Neutrophil (primary cell): ENCODE data around the gene EPHX1.
"Not testable (repeated sequence)": the region's sequence is repeated elsewhere in the genome, so short reads cannot be mapped to it uniquely, and the experiment has no call there.

Experiments
- H3K27ac ChIP-seq: fragments of 200-600 bp; sonication (generic); 2 replicates; pipeline ENCODE4 v1.5.1; 2016; ENCODE audit warnings: mild to moderate bottlenecking, moderate library complexity
- H3K27me3 ChIP-seq: fragments of 200-600 bp; sonication (generic); 2 replicates; pipeline ENCODE4 v1.6.0; 2016; ENCODE audit warnings: mild to moderate bottlenecking
- H3K36me3 ChIP-seq: fragments of 200-600 bp; sonication (generic); 2 replicates; pipeline ENCODE4 v1.5.1; 2017
- H3K4me1 ChIP-seq, 2 experiments: fragments of 200-600 bp in 1 of 2; sonication (generic) in 1 of 2; 1 replicate in 1 of 2; 2 replicates in 1 of 2; pipeline versions ENCODE4 v1.5.1 to v1.6.1; 2013 to 2016; ENCODE audit warnings: low read depth in 1 of 2, low read length in 1 of 2, mild to moderate bottlenecking in 1 of 2, moderate library complexity in 1 of 2; ENCODE audit not compliant: control insufficient read depth in 1 of 2, insufficient read depth in 1 of 2
- H3K4me3 ChIP-seq, 2 experiments: fragments of 200-600 bp in 1 of 2; sonication (generic) in 1 of 2; 1 replicate in 1 of 2; 2 replicates in 1 of 2; pipeline ENCODE4 v1.5.1; 2013 to 2016; ENCODE audit warnings: low read depth in 1 of 2, low read length in 1 of 2, mild to moderate bottlenecking in 1 of 2, moderate library complexity in 1 of 2
- H3K9me3 ChIP-seq: fragments of 200-600 bp; sonication (generic); 2 replicates; pipeline ENCODE4 v1.5.1; 2016
- TF ChIP-seq, protein P1 (sequence below): fragments of 200-600 bp; sonication (generic); IDR thresholded peaks from 2 replicates; pipeline ENCODE4 v1.5.1; 2016; ENCODE audit warnings: antibody characterized with exemption

Gene EPHX1

DNA sequence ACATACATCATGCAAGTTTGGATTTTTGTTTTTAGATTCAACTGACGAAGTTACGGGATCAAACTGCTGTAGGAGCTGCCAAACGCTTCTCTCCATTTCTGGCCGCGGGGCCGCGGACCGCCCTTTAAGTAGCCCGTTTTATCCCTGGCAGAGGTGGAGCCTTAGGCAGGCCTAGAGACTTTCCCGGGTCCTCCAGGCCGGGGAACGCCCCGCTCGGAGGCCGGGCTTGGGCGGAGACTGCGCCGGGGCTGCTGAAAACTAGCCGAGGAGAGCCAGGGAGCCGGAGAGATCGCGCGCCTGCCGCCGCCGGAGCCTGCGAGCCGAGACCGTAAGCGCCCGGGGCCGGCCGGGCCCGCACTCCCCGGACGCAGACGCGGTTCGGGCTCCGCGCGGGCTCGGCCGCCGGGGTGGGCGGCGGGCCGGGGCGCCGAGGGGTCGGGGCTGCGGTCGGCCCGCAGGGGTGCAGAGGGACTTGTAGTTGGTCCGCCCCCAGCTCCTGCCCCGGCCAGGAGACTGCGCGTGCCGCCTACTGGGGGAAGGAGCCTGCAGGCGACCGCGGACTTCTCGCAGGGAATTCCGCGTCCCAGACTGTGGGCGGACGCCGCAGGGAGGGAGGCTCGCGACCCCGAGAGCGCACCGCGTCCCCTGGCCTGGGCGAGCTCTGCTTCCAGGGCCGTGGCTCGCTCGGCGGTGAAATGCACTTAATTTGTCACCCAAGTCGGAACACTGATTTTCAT is at the start of gene EPHX1:
Gene EPHX1, plus strand, starts transcription at position 283 of the 737 bp plus-strand sequence. CDS start 18,606 bp downstream, outside the sequence.
- Histone ChIP-seq H3K36me3 (no peaks in the 10 kb centered on the region), H3K27ac (peak within 1 kb of the TSS; percentile 52)
- TF ChIP-seq, protein P1, sequence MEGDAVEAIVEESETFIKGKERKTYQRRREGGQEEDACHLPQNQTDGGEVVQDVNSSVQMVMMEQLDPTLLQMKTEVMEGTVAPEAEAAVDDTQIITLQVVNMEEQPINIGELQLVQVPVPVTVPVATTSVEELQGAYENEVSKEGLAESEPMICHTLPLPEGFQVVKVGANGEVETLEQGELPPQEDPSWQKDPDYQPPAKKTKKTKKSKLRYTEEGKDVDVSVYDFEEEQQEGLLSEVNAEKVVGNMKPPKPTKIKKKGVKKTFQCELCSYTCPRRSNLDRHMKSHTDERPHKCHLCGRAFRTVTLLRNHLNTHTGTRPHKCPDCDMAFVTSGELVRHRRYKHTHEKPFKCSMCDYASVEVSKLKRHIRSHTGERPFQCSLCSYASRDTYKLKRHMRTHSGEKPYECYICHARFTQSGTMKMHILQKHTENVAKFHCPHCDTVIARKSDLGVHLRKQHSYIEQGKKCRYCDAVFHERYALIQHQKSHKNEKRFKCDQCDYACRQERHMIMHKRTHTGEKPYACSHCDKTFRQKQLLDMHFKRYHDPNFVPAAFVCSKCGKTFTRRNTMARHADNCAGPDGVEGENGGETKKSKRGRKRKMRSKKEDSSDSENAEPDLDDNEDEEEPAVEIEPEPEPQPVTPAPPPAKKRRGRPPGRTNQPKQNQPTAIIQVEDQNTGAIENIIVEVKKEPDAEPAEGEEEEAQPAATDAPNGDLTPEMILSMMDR: no peak

DNA sequence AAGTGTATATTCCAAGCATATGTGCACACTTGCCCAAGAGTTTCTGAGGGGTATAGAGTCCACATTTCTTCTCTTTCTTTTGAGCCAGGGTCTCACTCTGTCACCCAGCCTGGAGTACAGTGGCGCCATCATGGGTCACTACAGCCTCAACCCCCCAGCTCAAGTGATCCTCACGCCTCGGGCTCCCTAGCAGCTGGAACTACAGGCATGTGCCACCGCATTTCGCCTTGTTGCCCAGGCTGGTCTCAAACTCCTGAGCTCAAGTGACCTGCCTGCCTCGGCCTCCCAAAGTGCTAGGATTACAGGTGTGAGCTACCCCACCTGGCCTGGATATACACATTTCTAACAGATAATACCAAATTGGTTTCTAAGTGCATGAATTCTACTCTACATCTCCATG is 49.4 kb upstream of the EPHX1 start:
- Histone ChIP-seq H3K9me3 (no peaks in the 10 kb centered on the region), H3K36me3 (no peaks in the 10 kb centered on the region), H3K4me1 (peaks cover 17 to 22% of the 10 kb centered on the region in 2 experiments), H3K4me3 (no peak overlapping the region), H3K27ac (no peak overlapping the region), H3K27me3 (no peaks in the 10 kb centered on the region)
- TF ChIP-seq, protein P1: no peak

More for the DNA sequence above, at the start of gene EPHX1:
- H3K9me3 ChIP-seq: no peaks in the 10 kb centered on the region
- H3K27me3 ChIP-seq: no peaks in the 10 kb centered on the region
- peak within 1 kb of the TSS; percentile 54 to 63 for H3K4me3 ChIP-seq
- peaks cover 29 to 39% of the 10 kb centered on the region in 2 experiments for H3K4me1 ChIP-seq

GRCh38 chr1:225761395-225761794 is 48.5 kb upstream of the EPHX1 start:
- H3K9me3 ChIP-seq, H3K36me3 ChIP-seq, H3K27ac ChIP-seq, H3K27me3 ChIP-seq, H3K4me3 ChIP-seq: not testable (repeated sequence)
- peaks cover 8 to 13% of the 10 kb centered on the region in 2 experiments for H3K4me1 ChIP-seq

GRCh38 chr1:225762002-225762441 is 47.9 kb upstream of the EPHX1 start:
- Histone ChIP-seq H3K36me3 (no peaks in the 10 kb centered on the region), H3K27ac (no peak overlapping the region), H3K9me3 (no peaks in the 10 kb centered on the region), H3K4me3 (no peak overlapping the region), H3K27me3 (no peaks in the 10 kb centered on the region), H3K4me1 (peaks cover 6 to 7% of the 10 kb centered on the region in 2 experiments)
- TF ChIP-seq, protein P1: no peak

DNA sequence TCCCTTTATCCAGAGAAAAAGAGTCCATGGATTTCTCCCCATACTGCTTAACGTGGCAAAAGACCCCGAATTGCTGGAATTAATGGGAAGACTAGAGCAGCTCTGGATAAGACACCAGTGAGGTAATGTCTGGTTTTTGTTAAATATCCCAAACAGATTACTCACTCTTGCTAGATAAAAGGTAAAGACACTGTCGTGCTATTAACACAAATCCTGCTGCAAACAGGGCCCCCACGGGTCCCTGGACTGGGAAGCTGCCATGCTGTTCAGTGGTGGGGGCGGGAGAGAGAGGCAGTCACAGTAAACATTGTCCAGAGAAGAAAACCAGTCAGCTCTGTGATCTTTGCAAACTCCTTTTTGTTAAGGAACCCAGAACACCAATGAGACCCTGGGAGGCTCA is 47.5 kb upstream of the EPHX1 start:
- Histone ChIP-seq H3K4me1 (peaks cover 6 to 7% of the 10 kb centered on the region in 2 experiments), H3K4me3 (no peak overlapping the region), H3K27me3 (no peaks in the 10 kb centered on the region), H3K27ac (no peak overlapping the region), H3K9me3 (no peaks in the 10 kb centered on the region), H3K36me3 (no peaks in the 10 kb centered on the region)
- TF ChIP-seq, protein P1: no peak

- H3K4me3 ChIP-seq: no peak overlapping the region
- H3K27ac ChIP-seq: no peak overlapping the region
- no peaks in the 10 kb centered on the region for H3K9me3 ChIP-seq
- peaks cover 6 to 7% of the 10 kb centered on the region in 2 experiments for H3K4me1 ChIP-seq
- TF ChIP-seq, protein P1: no peak
- no peaks in the 10 kb centered on the region for H3K36me3 ChIP-seq
- no peaks in the 10 kb centered on the region for H3K27me3 ChIP-seq
Observed at GRCh38 chr1:225763716-225764548, 46.0 kb upstream of the EPHX1 start.
